GM10847 (cell line): ENCODE measurements around the gene NUAK1.

Experiments used
- POLR2A ChIP-seq: IDR thresholded peaks from 2 replicates; pipeline ENCODE4 v1.6.1; 2011; ENCODE audit not compliant: insufficient read length; ENCODE audit errors: extremely low read depth

Gene NUAK1

DNA sequence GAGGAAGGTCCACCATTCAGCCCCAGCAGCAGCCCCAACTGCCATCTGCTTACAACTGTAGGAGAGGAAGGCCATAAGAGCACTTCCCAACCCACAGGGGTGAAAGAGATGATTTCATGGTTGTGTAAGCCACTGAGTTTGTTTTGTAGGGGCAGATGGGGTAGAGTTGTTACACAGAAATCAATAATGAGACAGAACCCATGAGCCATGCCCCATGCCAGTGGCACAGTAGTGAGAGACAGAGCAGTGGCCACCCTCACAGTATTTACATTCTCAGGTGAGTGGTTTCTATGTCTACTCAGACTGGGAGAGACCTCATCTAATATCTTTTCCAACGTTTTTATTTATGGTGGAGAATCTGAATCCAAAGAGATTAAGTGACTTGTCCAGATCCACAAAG is 68.6 kb downstream of the NUAK1 start:
- no peak for TF ChIP-seq POLR2A

DNA sequence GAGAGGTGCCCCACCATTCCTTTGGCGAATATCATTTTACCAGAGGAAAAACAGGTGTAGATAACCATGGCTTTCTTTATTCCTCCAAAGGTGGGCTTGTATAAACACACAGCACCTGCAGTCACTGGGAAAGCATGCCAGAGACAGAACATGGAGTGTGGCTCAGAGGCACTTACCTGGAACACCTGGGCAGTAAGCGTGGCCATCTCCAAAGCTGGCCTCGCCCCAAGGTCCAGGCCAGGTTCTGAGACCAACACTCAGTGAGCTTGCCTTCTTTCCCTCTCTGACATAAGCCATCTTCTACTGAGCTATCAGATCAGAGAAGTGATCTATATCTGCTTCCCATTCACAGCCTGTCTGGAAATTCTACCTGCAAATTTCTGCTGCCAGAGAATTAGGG is 70.5 kb downstream of the NUAK1 start:
- no peak for TF ChIP-seq POLR2A

DNA sequence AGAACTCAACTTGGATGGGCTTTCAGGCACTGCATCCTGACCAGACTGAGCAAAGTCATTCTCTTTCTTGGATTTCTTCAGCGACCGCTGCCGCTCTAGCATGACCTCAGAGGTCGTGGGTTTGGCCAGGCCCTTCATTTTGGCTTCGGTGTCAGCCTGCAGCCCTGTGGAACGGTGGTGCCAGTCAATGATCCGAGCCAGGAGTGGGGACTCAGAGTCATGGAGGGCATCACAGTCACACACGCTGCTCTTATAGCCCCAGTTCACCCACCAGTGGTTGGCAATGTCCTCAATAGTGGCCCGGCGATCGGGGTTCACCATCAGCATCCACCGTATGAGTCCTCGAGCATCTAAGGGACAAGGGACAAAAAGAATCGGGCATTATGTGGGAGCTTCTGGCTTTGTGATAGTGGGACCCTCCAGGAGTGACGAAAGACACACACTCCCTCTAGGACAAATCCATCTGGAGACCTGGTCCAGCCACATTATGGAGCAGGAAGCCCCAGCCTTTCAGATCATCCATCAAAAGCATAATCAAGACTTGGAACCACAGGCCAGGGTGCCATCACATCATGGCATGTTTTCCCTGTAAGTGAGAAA is 71.0 kb downstream of the NUAK1 start:
- no peak for TF ChIP-seq POLR2A

DNA sequence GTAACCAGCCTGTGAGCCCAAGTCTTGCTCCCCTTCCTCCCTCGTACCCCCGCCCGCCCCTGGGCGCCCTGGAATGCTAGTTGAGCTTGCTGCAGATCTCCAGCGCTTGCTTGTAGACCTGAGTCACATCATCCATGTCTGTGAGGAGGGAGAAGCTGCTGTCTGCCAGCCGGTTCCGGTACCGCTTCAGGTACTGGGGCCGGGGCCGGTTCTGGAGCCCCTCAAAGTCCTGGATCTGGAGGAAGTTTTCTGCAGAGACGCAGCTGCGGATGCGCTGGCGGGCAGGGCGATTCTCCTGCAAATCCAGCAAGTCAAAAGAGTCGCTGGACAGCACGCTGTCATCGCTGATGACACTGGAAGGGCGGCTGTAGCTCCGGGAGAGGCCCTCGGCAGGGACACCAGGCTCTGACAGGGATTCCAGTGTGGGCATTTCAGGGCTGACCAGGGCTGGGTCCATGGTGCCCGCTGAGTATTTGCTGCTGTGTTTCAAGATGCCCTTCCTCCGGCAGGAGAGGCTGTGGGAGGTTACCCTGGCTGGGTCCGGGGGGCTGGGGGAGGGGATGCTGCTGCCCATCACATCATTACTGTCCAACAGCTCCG is 71.9 kb downstream of the NUAK1 start:
- TF ChIP-seq POLR2A = no peak

DNA sequence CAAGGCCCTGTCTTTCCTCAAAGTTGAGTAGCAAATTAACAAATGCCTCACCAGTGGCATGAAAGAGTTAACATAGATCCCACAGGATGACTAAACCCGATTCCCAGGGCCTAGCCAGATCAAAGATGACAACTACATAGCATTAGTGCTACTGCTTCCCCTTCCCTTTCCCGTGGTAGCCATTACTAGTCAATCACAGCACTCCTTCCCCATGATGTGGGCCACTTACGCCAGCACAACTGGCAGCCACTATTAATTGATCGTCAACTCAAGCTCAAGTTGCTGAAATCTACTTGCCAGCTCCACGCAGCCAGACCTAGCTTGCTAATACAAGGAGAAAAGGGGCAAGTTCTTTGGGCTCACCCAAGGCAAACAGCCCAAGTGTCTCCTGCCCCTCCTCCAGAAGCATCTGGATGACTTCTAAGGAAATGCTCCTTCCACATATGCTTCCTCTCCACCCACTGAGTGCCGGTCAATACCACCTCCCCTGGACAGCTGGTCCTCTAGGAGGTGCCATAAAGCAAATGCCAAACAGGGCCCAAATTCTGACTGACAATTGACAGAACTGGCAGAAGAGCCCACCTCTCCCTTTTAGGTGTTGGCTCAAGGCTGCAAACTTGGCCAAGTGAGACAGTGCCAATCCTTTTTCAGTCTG is 72.6 kb downstream of the NUAK1 start:
- TF ChIP-seq POLR2A = no peak

DNA sequence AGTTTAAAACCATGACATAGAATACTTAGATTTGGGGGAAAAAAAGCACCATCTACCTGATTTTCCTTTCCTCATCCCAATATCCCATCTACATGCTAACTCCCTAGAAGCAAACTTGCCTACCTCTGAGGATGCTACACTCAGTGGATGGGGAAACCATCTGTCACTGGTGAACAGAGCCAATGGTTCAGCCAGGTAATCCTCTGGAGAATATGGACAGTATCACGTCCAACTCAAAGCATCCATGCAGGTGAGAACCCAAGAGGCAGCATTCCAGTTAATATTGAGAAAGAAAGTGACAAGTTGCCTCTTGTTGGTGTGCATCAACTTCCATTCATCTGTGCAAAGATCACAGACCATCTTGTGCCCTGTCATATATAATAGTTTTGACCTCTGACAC is 73.2 kb downstream of the NUAK1 start:
- no peak for TF ChIP-seq POLR2A

DNA sequence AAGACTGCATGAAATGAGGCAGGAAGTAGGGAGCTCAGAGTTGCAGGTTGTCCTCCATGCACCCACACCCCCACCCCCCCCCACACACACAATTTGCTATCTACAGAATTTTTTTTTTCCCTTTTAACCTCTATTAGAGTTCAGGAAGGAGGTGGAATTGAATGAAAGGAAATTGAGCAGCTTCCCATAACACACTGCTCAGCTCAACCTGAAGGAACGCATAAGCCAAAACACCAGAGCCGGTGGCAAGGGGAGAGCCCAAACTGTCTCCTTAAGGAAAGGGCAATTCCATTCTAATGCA is 74.1 kb downstream of the NUAK1 start:
- TF ChIP-seq POLR2A = no peak

DNA sequence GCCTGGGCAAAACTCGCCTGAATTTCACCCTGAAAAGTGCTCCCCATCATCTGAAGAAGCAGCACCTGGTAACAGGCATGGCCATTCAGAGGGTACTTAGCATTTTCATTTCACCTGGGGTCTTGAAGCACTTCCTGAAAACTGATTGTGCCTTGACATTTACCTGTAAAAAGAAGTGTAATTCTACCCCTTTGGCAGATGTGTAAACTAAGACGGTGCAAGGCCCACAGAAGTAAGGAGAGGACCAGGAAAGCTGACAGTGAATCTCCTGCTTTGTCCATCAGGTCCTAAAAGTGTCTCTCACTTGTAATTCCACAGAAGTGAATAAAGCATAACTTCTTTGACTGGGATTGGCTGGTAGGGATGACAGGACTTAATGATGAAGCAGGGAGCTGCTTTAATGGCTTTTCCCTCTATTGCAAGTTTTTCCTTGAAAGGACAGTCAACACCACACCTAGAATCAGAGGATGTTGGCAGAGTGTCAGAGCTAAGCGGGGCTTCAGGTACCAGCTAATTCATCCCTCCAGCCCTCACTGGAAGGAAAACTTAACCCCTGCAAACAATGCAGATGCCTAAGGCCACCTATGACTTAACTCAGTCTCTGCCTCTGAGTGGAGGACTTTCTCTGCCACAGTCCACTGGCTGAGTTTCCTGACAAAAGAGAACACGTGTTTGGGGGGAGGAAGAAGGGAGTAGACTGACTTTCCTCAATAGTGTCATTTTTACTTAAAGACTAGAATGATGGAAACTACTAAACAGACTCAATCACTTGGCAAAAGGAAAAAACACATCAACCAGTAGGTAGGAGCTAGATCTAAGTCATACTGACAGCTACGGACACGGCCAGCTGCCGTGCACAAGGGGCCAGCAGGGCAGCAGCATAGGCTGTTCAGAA is 74.7 kb downstream of the NUAK1 start:
- no peak for TF ChIP-seq POLR2A

DNA sequence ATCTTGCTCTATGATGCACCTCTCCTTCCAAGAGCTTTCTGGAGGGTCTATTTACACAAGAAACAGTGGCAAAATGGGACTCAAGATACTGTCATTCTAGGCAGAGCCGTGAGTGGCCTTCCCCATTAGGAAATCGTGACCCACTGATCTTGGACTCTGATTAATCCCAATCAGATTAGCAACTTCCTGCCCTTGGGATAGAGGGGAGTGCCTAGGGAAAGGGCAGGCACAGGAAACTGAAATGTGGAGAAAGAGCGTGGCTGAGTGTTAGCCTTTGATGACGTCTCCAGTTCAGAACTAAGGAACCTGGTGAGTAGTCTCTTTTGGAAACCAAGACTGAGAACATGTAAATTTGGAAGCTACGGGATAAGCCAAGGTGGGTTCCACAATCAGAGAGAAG is 76.1 kb downstream of the NUAK1 start:
- no peak for TF ChIP-seq POLR2A

DNA sequence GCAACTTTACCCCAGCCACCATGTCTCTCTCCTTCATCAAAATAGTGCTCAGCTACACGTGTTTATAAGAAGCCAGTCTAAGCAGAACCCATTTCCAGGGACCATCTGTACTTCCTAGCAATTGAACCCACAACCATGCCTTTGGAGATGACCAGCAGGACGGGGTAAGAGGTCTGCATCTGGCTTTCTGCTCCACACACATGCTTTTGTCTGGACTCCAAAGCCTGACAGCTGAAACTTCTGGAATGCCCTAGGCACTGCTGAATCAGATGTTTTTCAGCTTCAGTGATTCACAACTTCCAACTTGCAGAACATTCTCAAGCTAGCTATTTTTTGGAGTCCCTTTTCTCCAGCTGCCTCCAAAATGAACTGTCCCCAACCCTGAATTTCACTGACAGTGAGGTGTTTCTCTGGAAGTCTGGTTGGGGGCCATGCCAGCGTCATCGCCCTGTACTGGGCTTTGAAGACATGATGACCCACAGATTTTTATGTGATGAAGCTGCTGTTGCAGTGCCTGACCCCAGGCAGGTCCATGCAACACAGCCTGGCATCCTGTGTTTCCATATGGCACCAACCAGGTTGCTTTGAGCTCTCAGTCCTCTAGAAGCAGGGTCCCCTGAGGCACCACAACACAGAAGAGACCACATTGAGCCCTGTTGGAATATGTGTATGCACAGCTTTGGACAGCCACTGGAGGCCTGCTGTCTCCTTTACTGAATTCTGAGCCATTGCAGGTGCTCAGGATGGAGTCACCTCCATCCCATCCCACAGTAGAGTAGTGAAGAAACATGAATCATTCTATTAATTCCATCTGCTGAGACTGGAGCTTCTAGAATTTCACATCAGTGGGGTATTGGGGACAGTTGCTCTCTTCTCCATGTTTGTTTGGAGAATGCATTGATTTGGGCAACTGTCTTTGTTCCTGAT is 80.2 kb downstream of the NUAK1 start:
- no peak for TF ChIP-seq POLR2A

DNA sequence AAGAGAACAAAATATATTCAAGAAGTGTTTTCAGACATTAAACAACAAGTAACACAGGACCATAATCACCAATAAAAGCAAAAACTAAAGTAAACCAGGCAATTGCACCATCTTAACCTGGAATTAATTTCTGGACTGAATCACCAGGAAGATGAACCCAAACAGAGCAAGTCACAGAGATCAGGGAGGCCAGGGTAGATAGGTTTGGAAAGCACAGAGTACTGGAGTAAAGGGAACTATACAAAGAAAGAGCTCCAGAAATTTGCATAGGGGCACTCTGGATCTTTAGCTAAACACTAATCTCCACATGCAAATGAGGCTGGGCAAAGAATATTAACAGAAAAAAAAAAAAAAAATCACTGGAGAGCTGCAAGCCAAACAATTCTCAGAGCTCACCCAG is 84.7 kb downstream of the NUAK1 start:
- TF ChIP-seq POLR2A = no peak

DNA sequence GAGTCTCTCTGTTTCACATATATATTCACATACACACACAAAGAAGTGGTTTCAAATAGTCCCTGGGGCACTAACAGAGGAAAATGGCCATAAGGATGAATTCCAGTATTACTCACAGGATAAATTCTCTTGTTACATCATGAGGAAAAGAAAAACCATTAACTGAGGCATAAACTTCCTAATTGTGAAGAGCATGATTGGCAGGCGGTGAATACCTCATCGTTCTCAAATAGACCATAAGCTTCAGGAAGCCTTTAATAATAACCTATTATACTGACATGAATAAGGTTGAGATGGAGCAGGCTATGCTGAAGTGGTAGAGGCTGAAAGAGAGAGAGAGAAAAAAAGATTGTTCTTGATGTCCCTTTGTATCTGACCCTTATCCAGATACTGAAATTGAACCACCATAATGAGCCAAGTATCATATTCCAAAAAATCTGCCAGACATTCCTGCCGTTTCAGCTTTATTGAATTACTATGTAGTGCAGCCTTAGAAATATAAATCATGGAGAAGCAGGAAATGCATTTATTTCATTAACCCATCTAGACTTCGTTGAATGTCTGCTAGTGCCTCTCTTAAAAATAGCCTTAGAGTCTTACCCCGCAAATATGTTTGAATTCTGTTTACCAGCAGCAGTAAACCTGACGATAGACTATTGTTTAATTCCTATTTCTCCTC is 86.8 kb downstream of the NUAK1 start:
- TF ChIP-seq POLR2A = no peak

DNA sequence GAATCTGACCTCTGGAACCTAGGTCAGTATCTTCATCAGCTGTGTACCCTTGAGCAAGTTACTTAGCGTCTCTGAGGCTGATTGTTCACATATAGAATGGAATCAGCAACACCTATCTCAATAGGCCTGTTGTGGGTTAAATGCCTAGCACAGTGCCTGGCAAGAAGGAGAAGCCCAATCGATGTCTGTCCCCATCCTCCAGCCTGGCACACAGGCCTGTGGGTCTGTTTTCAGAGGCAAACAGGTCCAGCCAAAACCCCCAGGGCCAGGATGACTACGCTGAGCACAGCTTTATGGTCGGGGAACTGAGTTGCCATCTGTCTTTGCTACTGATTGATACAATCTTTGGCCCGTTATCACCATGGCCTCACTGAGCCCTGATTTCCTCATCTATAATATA is 89.2 kb downstream of the NUAK1 start:
- no peak for TF ChIP-seq POLR2A

DNA sequence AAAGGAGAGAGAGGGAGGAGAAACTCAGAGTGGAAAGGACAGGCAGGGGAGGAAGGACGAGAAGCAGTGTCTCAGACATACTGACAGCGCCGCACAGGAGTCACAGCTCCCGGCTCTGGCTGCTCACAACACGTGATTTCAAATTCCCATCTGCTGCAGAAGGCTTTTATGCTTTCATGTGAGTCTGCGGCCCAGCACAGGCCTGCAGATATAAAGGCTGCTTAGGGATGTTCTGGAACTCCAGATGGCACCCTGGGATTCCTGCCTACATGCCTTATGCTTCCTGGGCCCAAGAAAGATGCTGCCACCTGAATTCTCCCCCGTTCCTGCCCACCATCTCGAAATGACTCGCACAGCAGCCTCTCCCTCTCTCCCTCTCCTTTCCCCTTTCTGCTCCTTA is 89.6 kb downstream of the NUAK1 start:
- TF ChIP-seq POLR2A = no peak

DNA sequence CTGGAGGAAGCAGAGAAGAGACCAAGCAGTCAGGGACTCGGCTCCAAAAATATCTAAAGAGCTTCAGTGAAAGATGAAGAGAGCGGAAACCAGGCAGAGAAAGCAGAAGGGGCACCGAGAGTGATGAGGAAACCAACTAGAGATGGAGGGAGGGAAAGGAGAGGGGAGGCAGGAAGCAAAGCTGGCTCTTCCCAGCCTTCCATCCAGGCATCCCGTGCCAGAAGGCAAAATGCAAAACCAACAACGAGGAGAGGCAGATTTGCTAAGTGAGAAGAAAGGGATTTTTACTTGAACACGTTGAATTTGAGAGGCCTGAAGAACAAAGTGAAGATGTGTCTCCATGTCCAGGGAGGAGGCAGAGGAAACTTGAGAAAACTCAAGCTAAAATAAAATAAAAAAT is 90.1 kb downstream of the NUAK1 start:
- TF ChIP-seq POLR2A = no peak

DNA sequence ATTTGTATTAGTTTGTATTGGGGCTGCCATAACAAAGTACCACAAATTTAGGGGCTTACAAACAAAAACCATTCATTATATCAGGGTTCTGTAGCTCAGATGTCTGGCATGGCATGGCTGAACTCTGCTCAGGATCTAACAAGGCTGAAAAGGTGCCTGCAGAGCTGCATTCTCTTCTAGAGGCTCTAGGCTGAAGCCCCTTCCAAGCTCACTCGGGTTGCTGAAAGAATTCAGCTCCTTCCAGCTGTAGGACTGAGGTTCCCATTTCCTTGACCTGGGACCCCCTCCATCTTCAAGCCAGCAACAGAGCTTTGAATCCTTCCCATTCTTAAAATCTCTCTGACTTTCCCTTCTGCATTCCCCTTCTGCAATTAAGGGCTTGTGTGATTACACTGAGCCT is 90.7 kb downstream of the NUAK1 start:
- no peak for TF ChIP-seq POLR2A
